Astrocyte of the cerebellum (primary cell): ENCODE results near the gene PPP1R2.

Source experiments
- DNase-seq: peaks from one replicate; pipeline ENCODE4 v3.0.0-alpha.2; 2011; ENCODE audit warnings: low read depth
- H3K4me3 ChIP-seq: 2 replicates; pipeline ENCODE4 v1.5.1; 2011; ENCODE audit warnings: mild to moderate bottlenecking, low read depth, low read length, moderate library complexity
- in situ Hi-C: cut with HindIII; loops from 2 replicates; pipeline ENCODE4 v1.10.0; 2017; ENCODE audit warnings: low sequenced_read_pairs
- TF ChIP-seq, protein P1 (sequence below): IDR thresholded peaks from 2 replicates; pipeline ENCODE4 v1.5.1; 2012; ENCODE audit warnings: low read length, low read depth, moderate library complexity, mild to moderate bottlenecking; ENCODE audit errors: missing control alignments

PPP1R2 gene

DNA sequence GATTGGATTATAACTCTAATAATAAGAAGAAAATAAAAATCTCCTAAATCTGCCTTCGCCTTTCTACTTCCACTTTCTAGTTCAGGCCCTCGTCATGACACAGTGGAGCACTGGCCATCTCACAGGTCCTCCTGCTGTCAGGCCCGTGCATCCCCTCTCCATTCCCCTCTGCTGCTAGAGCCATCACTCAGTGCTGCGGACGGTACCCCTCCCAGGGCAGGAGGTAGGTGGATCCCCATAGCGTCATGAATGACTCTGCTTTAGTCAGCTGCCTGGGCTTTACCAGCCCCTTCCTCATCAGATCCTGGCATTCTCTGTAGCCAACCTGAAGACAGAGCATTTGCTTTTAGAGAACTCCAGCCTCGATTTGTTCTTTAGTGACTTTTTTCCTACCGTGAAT lies 12.0 kb upstream of the PPP1R2 start:
- H3K4me3 ChIP-seq: no peak overlapping the region
- in situ Hi-C loops: no loop called here
- TF ChIP-seq, protein P1, sequence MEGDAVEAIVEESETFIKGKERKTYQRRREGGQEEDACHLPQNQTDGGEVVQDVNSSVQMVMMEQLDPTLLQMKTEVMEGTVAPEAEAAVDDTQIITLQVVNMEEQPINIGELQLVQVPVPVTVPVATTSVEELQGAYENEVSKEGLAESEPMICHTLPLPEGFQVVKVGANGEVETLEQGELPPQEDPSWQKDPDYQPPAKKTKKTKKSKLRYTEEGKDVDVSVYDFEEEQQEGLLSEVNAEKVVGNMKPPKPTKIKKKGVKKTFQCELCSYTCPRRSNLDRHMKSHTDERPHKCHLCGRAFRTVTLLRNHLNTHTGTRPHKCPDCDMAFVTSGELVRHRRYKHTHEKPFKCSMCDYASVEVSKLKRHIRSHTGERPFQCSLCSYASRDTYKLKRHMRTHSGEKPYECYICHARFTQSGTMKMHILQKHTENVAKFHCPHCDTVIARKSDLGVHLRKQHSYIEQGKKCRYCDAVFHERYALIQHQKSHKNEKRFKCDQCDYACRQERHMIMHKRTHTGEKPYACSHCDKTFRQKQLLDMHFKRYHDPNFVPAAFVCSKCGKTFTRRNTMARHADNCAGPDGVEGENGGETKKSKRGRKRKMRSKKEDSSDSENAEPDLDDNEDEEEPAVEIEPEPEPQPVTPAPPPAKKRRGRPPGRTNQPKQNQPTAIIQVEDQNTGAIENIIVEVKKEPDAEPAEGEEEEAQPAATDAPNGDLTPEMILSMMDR: no peak
- DNase-seq: no peak

DNA sequence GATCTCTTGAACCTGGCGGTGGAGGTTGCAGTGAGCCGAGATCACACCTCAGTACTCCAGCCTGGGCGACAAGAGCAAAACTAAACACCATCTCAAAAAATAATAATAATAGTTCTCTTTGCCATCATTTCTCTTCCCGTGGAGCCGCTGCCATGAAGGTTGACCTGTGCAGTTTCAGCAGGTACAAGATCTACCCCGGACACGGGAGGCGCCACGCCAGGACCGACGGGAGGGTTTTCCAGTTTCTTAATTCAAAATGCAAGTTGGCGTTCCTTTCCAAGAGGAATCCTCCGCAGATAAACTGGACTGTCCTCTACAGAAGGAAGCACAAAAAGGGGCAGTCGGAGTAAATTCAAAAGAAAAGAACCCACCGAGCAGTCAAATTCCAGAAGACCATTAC lies 11.3 kb upstream of the PPP1R2 start:
- DNase-seq: no peak
- H3K4me3 ChIP-seq: no peak overlapping the region
- in situ Hi-C loops: no loop called here
- TF ChIP-seq, protein P1: no peak

DNA sequence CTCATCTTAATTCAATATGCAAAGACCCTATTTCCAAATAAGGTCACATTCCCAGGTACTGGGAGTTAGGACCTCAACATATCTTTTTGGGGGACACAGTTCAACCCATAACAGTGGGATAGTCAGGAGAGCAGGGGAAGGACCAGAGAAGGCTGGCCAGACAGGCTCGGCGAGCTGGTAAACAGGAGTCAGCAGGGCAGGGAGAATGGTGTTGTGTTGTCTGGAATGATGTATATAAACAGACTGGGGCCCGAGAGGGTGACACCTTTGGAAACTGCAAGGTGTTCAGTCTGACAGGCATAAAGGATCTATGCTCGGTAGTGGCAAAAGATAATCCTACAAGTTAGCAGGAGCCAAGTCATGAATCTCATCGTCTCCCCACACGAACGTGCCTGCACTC lies 10.1 kb upstream of the PPP1R2 start:
- no peak for DNase-seq
- in situ Hi-C loops: no loop called here
- TF ChIP-seq, protein P1: no peak
- no peak overlapping the region for H3K4me3 ChIP-seq

DNA sequence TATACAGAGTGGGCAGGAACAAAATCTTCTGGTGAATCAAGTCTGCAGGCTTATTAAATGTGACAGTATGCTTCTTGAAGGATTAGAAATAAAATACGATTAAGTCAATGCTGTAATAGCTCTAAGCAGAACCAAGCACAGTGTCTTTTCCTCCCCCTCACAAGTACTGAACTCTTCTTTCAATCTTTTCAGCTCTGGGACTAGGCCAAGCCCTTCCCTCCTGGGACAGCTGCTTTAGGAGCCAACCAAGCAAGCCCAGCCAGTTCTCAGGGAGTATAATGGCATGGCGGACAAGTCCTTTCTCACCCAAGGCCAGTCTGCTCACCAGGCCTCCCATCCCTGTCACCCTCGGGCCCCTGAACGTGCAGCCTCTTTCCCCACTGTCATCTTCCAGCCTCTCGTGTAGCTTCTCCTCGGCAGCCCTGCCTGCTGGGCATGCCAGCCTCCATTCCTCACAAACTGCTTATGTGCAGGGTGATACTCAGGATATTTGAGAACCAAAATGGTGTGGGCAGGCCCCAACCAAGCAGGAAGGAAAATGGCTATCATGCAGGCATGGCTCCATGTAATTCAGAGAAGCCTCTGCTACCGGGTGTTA lies 8.4 kb upstream of the PPP1R2 start:
- no peak for DNase-seq
- TF ChIP-seq, protein P1: no peak
- in situ Hi-C loops: no loop called here
- H3K4me3 ChIP-seq: no peak overlapping the region

DNA sequence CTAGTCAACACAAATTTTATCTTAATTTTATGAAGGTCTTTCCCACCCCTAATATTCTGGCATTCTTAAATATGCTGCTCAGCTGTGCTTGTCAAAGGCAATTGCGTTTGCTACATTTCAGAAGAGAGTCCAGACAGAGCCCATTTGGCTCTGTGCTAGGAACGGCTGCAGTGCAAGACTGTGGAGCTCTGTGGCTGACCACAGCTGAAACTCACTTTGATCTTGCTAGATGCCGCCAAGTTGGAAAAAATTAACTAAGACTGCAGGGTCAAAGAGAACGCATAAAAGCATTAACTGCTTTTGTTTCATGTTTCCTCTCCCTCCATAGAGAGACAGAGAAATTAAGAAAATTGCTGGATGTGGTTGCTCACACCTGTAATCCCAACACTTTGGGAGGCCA lies 7.6 kb upstream of the PPP1R2 start:
- peak; percentile 32 for DNase-seq
- H3K4me3 ChIP-seq: no peak overlapping the region
- in situ Hi-C loops: no loop called here
- TF ChIP-seq, protein P1: no peak

DNA sequence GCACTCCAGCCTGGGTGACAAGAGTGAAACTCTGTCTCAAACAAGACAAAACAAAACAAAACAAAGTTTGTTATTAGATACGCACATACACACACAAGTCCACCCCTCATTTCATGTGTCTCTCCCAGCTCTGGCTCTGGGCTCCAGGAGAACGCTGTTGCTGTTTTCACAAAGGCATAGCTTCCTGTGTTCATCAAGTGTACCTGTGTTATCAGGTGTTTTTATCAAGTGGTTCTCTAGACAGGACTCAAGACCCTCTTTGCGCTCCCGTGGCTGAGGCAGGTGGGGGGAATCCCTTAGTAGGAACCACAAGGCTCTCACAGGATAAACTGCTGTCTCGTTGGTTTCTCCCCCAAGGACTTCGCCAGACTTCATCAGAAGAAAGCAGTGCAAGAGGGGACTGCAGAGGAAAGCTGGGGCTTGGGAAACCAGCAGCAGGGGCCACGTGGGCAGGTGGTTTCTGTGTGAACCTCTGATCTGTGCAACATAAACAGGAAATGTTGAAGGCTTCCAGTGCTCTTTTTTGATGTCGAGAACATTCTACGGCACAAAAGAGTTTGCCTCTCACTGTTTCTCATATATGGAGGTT lies 6.9 kb upstream of the PPP1R2 start:
- no peak for DNase-seq
- in situ Hi-C loops: no loop called here
- no peak overlapping the region for H3K4me3 ChIP-seq
- TF ChIP-seq, protein P1: no peak
